KG1 (cell line): ENCODE data around the gene NR2F2.

Experiments used
- DNase-seq: peaks from one replicate; lab custom pipeline; 2025; lab: John Stamatoyannopoulos, UW

The NR2F2 gene

GRCh38 chr15:96353930-96354730 is 23.6 kb downstream of the NR2F2 start:
- DNase-seq, result no peak

- no peak for DNase-seq
Measured at GRCh38 chr15:96354731-96355567, 24.4 kb downstream of the NR2F2 start.

GRCh38 chr15:96355568-96356187 is 25.2 kb downstream of the NR2F2 start:
- DNase-seq, result no peak

- peak; percentile 47 for DNase-seq
Measured at GRCh38 chr15:96356494-96357455, 26.3 kb downstream of the NR2F2 start.

- DNase-seq, result no peak
Measured at GRCh38 chr15:96358001-96358801, 27.7 kb downstream of the NR2F2 start.

- DNase-seq, result no peak
Measured at GRCh38 chr15:96358821-96359615, 28.5 kb downstream of the NR2F2 start.

GRCh38 chr15:96359616-96360521 is 29.4 kb downstream of the NR2F2 start:
- no peak for DNase-seq

GRCh38 chr15:96360581-96361308 is 30.2 kb downstream of the NR2F2 start:
- no peak for DNase-seq

GRCh38 chr15:96361309-96362010 is 31.0 kb downstream of the NR2F2 start:
- DNase-seq, result no peak

- no peak for DNase-seq
Measured at GRCh38 chr15:96362011-96362754, 31.7 kb downstream of the NR2F2 start.

- no peak for DNase-seq
Measured at GRCh38 chr15:96362755-96363651, 32.5 kb downstream of the NR2F2 start.

- no peak for DNase-seq
Measured at GRCh38 chr15:96363707-96364106, 33.2 kb downstream of the NR2F2 start.

GRCh38 chr15:96365781-96366525 is 35.5 kb downstream of the NR2F2 start:
- no peak for DNase-seq

- no peak for DNase-seq
Measured at GRCh38 chr15:96366526-96366877, 36.0 kb downstream of the NR2F2 start.
